Activated B cell treated with CpG ODN at 0.5 μM for 24 hours (primary cell): ENCODE measurements around the gene GABBR1. TPM values are rescaled to one million over a fixed set of nuclear protein-coding genes. Genes with fewer than 3 reads are reported as not detected.

ENCODE experiments used
- ATAC-seq: fragments of 200-7000 bp; cut with Tn5 transposase; one replicate; pipeline ENCODE4 v1.10.0; 2021; ENCODE audit warnings: low read depth, mild to moderate bottlenecking, moderate library complexity
- CTCF ChIA-PET: fragments of 350-600 bp; sonication (Branson Sonifier 250); formaldehyde crosslinking; loops from one replicate; lab custom pipeline; 2021; ENCODE audit warnings: antibody characterized with exemption; lab: Charles Lee
- POLR2A ChIA-PET: fragments of 350-600 bp; sonication (Branson Sonifier 250); formaldehyde crosslinking; loops from one replicate; lab custom pipeline; 2021; ENCODE audit warnings: antibody characterized with exemption; lab: Charles Lee
- DNase-seq: peaks from one replicate; pipeline ENCODE4 v3.0.0; 2022
- H3K27ac Mint-ChIP-seq: one replicate; pipeline ENCODE4 v1.8.0; 2020; ENCODE audit warnings: mixed read lengths
- H3K27me3 Mint-ChIP-seq: one replicate; pipeline ENCODE4 v1.8.0; 2021; ENCODE audit warnings: mixed read lengths
- H3K36me3 Mint-ChIP-seq: one replicate; pipeline ENCODE4 v1.8.0; 2021; ENCODE audit warnings: low read depth, mixed read lengths
- H3K4me1 Mint-ChIP-seq: one replicate; pipeline ENCODE4 v1.8.0; 2021; ENCODE audit warnings: mixed read lengths
- H3K4me3 Mint-ChIP-seq: one replicate; pipeline ENCODE4 v1.8.0; 2020; ENCODE audit warnings: mild to moderate bottlenecking, mixed read lengths
- H3K9me3 Mint-ChIP-seq: one replicate; pipeline ENCODE4 v1.8.0; 2020; ENCODE audit warnings: mixed read lengths
- CTCF ChIP-seq: fragments of 200-600 bp; IDR thresholded peaks from one replicate; pipeline ENCODE4 v1.8.0; 2022; ENCODE audit warnings: antibody characterized with exemption, mild to moderate bottlenecking
- intact Hi-C: fragments of 100-400 bp; cut with micrococcal nuclease; formaldehyde crosslinking; loops from one replicate; pipeline ENCODE4 v1.15.1; 2024
- total RNA-seq: library from RNA; stranded (reverse); gene quantifications from 2 replicates; pipeline ENCODE4 v1.2.3, GENCODE V29; 2022

Gene GABBR1
- total RNA-seq, 1 donor from 2014 or later = 117 TPM

GRCh38 chr6:29517728-29518440 lies 115.1 kb downstream of the GABBR1 start:
- DNase-seq (no peak), ATAC-seq (no peak)
- Mint-ChIP-seq H3K4me3 (no peak overlapping the region), H3K36me3 (no peaks in the 10 kb centered on the region), H3K27ac (no peak overlapping the region), H3K27me3 (peaks cover 22% of the 10 kb centered on the region), H3K4me1 (no peaks in the 10 kb centered on the region), H3K9me3 (no peaks in the 10 kb centered on the region)
- intact Hi-C loops = no loop called here
- ChIA-PET POLR2A (no interaction called here), CTCF (no interaction called here)
- TF ChIP-seq CTCF = no peak

- Mint-ChIP-seq H3K9me3 (no peaks in the 10 kb centered on the region), H3K27me3 (peaks cover 22% of the 10 kb centered on the region), H3K4me3 (no peak overlapping the region), H3K27ac (no peak overlapping the region), H3K4me1 (no peaks in the 10 kb centered on the region), H3K36me3 (no peaks in the 10 kb centered on the region)
- no peak for ATAC-seq
- POLR2A ChIA-PET = no interaction called here
- intact Hi-C loops = no loop called here
- CTCF ChIA-PET = no interaction called here
- no peak for TF ChIP-seq CTCF
- DNase-seq = no peak
Observed at GRCh38 chr6:29517245-29517644, 115.7 kb downstream of the GABBR1 start.

GRCh38 chr6:29516108-29516507 lies 116.9 kb downstream of the GABBR1 start:
- no peak for DNase-seq
- CTCF ChIA-PET = no interaction called here
- H3K9me3 Mint-ChIP-seq = no peaks in the 10 kb centered on the region
- H3K4me1 Mint-ChIP-seq = no peaks in the 10 kb centered on the region
- POLR2A ChIA-PET = no interaction called here
- intact Hi-C loops = no loop called here
- no peaks in the 10 kb centered on the region for H3K36me3 Mint-ChIP-seq
- no peak overlapping the region for H3K27ac Mint-ChIP-seq
- H3K27me3 Mint-ChIP-seq = peaks cover 28% of the 10 kb centered on the region
- no peak overlapping the region for H3K4me3 Mint-ChIP-seq
- no peak for ATAC-seq
- TF ChIP-seq CTCF = no peak

- intact Hi-C loops = no loop called here
- Mint-ChIP-seq H3K27me3 (peaks cover 14% of the 10 kb centered on the region), H3K36me3 (no peaks in the 10 kb centered on the region), H3K27ac (no peak overlapping the region), H3K4me1 (no peaks in the 10 kb centered on the region), H3K4me3 (no peak overlapping the region), H3K9me3 (no peaks in the 10 kb centered on the region)
- POLR2A ChIA-PET = no interaction called here
- TF ChIP-seq CTCF = no peak
- DNase-seq (no peak), ATAC-seq (no peak)
- CTCF ChIA-PET = no interaction called here
Observed at GRCh38 chr6:29510746-29511300, 122.2 kb downstream of the GABBR1 start.

GRCh38 chr6:29510202-29510601 lies 122.8 kb downstream of the GABBR1 start:
- H3K4me3 Mint-ChIP-seq = no peak overlapping the region
- ChIA-PET CTCF (no interaction called here), POLR2A (no interaction called here)
- no peaks in the 10 kb centered on the region for H3K9me3 Mint-ChIP-seq
- DNase-seq = no peak
- peaks cover 13% of the 10 kb centered on the region for H3K27me3 Mint-ChIP-seq
- ATAC-seq = no peak
- no peak overlapping the region for H3K27ac Mint-ChIP-seq
- no peaks in the 10 kb centered on the region for H3K36me3 Mint-ChIP-seq
- no peak for TF ChIP-seq CTCF
- H3K4me1 Mint-ChIP-seq = no peaks in the 10 kb centered on the region
- intact Hi-C loops = no loop called here

Other genes with a start within 250 kb of the GABBR1 start
- not detected in 2 replicates for gene OR12D2, start 237.6 kb downstream of the GABBR1 start, total RNA-seq
- not detected in 2 replicates for gene OR12D1, start 218.3 kb downstream of the GABBR1 start, total RNA-seq
- not detected in 2 replicates for gene OR10C1, start 193.9 kb downstream of the GABBR1 start, total RNA-seq
- gene OR11A1, start 176.1 kb downstream of the GABBR1 start, total RNA-seq = not detected in 2 replicates
- gene OR2H1, start 176.0 kb downstream of the GABBR1 start, total RNA-seq = not detected in 2 replicates
- not detected in 2 replicates for gene MAS1L, start 145.2 kb downstream of the GABBR1 start, total RNA-seq
- not detected in 2 replicates for gene UBD, start 73.5 kb downstream of the GABBR1 start, total RNA-seq
- gene OR2H2, start 48.1 kb downstream of the GABBR1 start, total RNA-seq = not detected in 2 replicates
- not detected in 2 replicates for gene MOG, start 23.9 kb upstream of the GABBR1 start, total RNA-seq
- gene ZFP57, start 48.0 kb upstream of the GABBR1 start, total RNA-seq = 5.2 and 5.5 TPM in 2 replicates
- gene HLA-F, start 90.3 kb upstream of the GABBR1 start, total RNA-seq = 726 and 736 TPM in 2 replicates
- 5.4 and 8.5 TPM in 2 replicates for gene HLA-G, start 194.6 kb upstream of the GABBR1 start, total RNA-seq